Lower lobe of right lung (tissue), 2 donors: ENCODE measurements around the gene SLC22A17. TPM values are rescaled to one million over a fixed set of nuclear protein-coding genes. Genes with fewer than 3 reads are reported as not detected.
A peak's percentile ranks its signal among the peaks of the same experiment; 100 is the strongest.
"Not testable (repeated sequence)": the region's sequence is repeated elsewhere in the genome, so short reads cannot be mapped to it uniquely, and the experiment has no call there.

ENCODE experiments used
- ATAC-seq, 2 donors: fragments of 200-7000 bp; cut with Tn5 transposase; one replicate each; pipeline ENCODE4 v1.9.1; 2020 to 2022; ENCODE audit warnings: mild to moderate bottlenecking in 2 of 2, moderate library complexity in 2 of 2
- DNase-seq: peaks from one replicate; pipeline ENCODE4 v3.0.0-alpha.2; 2020
- H3K27ac ChIP-seq: fragments of 200-600 bp; one replicate; pipeline ENCODE4 v1.8.0; 2022
- H3K27me3 ChIP-seq: fragments of 200-600 bp; one replicate; pipeline ENCODE4 v1.8.0; 2022; ENCODE audit warnings: low read depth
- H3K36me3 ChIP-seq: fragments of 200-600 bp; one replicate; pipeline ENCODE4 v1.8.0; 2022; ENCODE audit warnings: mild to moderate bottlenecking
- H3K4me1 ChIP-seq: fragments of 200-600 bp; one replicate; pipeline ENCODE4 v1.8.0; 2022
- H3K4me3 ChIP-seq: fragments of 200-600 bp; one replicate; pipeline ENCODE4 v1.8.0; 2022; ENCODE audit warnings: mild to moderate bottlenecking
- H3K9me3 ChIP-seq: fragments of 200-600 bp; one replicate; pipeline ENCODE4 v1.8.0; 2022
- intact Hi-C: fragments of 100-400 bp; cut with DNase I; formaldehyde crosslinking; loops from one replicate; pipeline ENCODE4 v1.11.0; 2022
- total RNA-seq: library from RNA; stranded (reverse); fragmentation: NEBNext Ultra II Directional; extraction: Animal tissue kit (Norgen Biotek cat#: 25700); gene quantifications from one replicate; pipeline ENCODE4 v1.2.1, GENCODE V29; 2021
- TF ChIP-seq, protein P1 (sequence below): fragments of 200-600 bp; IDR thresholded peaks from one replicate; pipeline ENCODE4 v1.8.0; 2022; ENCODE audit warnings: antibody characterized with exemption, mild to moderate bottlenecking
- donor health status: DM: no; HTN: yes; CAD: no; lungs with severe emphysema.

Gene SLC22A17
- total RNA-seq, 1 donor from 2014 or later: 10.6 TPM

DNA sequence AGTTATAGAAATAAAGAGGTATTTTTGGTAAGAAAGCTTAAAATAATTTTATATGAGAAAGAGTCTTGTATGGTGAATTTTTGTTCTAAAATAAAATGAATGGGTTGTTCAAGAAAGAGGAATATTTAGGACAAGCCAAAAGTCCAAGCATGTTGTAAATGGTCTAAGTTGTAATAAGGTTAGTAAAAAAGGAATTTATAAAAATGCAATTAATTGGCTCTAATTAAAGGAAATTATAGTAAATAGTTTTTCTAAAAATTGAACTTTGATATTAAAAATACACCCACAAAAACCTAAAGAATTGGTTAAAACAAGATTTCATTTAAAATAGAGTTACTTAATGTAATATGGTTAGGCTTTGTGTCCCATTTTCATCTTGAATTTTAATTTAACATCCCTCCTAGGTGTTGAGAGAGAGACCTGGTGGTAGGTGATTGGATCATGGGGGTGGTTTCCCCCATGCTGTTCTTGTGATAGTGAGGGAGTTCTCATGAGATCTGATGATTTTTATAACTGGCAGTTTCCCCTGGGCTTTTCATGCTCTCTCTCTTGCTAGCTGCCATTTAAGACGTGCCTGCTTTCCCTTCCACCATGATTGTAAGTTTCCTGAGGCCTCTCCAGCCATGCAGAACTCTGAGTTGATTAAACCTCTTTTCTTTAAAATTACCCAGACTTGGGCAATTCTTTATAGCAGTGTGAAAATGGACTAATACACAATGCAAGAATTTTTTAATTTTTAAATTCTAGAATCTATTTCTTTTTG is 13.0 kb downstream of the SLC22A17 start:
- no peak for ATAC-seq
- intact Hi-C loops: no loop called here
- no peak overlapping the region for H3K4me3 ChIP-seq
- no peaks in the 10 kb centered on the region for H3K27me3 ChIP-seq
- H3K36me3 ChIP-seq: no peaks in the 10 kb centered on the region
- no peak overlapping the region for H3K27ac ChIP-seq
- TF ChIP-seq, protein P1, sequence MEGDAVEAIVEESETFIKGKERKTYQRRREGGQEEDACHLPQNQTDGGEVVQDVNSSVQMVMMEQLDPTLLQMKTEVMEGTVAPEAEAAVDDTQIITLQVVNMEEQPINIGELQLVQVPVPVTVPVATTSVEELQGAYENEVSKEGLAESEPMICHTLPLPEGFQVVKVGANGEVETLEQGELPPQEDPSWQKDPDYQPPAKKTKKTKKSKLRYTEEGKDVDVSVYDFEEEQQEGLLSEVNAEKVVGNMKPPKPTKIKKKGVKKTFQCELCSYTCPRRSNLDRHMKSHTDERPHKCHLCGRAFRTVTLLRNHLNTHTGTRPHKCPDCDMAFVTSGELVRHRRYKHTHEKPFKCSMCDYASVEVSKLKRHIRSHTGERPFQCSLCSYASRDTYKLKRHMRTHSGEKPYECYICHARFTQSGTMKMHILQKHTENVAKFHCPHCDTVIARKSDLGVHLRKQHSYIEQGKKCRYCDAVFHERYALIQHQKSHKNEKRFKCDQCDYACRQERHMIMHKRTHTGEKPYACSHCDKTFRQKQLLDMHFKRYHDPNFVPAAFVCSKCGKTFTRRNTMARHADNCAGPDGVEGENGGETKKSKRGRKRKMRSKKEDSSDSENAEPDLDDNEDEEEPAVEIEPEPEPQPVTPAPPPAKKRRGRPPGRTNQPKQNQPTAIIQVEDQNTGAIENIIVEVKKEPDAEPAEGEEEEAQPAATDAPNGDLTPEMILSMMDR: no peak
- H3K9me3 ChIP-seq: no peaks in the 10 kb centered on the region
- no peak for DNase-seq
- H3K4me1 ChIP-seq: no peaks in the 10 kb centered on the region

DNA sequence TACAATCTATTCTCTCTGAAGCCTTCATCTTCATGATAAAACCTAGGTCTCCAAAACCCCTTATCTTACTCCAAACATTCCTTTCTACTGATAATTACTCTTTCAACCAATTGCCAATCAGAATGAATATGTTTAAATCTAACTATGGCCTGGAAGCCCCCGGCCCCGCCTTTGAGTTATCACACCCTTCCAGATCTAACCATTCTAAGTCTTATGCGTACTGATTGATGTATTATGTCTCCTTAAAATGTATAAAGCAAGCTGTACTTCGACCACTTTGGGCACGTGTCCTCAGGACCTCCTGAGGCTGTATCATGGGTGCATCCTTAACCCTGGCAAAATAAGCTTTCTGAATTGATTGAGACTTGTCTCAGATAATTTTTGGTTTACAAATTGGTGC is 17.1 kb downstream of the SLC22A17 start:
- no peak for DNase-seq
- H3K36me3 ChIP-seq: no peaks in the 10 kb centered on the region
- no peak overlapping the region for H3K27ac ChIP-seq
- no peaks in the 10 kb centered on the region for H3K27me3 ChIP-seq
- ATAC-seq: no peak
- H3K4me3 ChIP-seq: no peak overlapping the region
- H3K9me3 ChIP-seq: no peaks in the 10 kb centered on the region
- TF ChIP-seq, protein P1: no peak
- H3K4me1 ChIP-seq: no peaks in the 10 kb centered on the region
- intact Hi-C loops: no loop called here

DNA sequence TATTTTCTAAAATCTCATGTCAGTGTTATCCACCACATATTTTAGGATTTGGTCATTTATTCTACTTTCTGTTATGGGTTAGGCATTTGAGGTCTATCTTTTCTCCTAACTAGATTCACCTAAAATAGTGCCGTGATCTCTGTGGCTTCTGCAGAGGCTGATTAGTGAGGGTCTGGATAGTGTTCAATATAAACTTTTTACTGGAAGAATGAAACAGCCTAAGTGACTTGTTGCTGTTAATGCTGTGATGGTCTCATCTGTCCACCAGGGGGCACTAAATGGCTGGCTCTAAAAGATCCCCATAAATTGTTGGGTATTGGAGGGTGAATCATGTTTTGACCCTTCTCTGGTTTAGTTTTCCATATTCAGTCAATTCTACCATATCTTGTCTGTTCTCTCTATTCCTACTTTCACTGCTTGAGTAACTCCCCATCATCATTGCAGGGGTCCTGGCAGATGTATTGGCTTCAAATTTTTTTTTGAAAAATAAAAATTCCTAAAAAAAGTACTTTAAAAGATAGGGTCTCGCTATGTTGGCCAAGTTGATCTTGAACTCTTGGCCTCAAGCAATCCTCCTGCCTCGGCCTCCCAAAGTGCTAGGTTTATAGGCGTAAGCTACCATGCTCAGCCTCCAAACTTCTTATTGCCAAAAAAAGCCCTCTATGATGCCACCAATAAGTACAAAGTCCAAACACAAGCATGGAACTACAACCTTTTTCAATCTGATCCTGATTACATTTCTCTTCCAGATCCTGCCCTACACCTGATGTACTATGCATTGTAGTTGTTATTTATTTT is 24.5 kb downstream of the SLC22A17 start:
- H3K27ac ChIP-seq: no peak overlapping the region
- H3K27me3 ChIP-seq: no peaks in the 10 kb centered on the region
- TF ChIP-seq, protein P1: peak; percentile 88
- ATAC-seq (peak; percentile 82 to 86), DNase-seq (no peak)
- H3K4me3 ChIP-seq: no peak overlapping the region
- peaks cover 29% of the 10 kb centered on the region for H3K36me3 ChIP-seq
- intact Hi-C loops: no loop called here
- peaks cover 4% of the 10 kb centered on the region for H3K4me1 ChIP-seq
- H3K9me3 ChIP-seq: no peaks in the 10 kb centered on the region

DNA sequence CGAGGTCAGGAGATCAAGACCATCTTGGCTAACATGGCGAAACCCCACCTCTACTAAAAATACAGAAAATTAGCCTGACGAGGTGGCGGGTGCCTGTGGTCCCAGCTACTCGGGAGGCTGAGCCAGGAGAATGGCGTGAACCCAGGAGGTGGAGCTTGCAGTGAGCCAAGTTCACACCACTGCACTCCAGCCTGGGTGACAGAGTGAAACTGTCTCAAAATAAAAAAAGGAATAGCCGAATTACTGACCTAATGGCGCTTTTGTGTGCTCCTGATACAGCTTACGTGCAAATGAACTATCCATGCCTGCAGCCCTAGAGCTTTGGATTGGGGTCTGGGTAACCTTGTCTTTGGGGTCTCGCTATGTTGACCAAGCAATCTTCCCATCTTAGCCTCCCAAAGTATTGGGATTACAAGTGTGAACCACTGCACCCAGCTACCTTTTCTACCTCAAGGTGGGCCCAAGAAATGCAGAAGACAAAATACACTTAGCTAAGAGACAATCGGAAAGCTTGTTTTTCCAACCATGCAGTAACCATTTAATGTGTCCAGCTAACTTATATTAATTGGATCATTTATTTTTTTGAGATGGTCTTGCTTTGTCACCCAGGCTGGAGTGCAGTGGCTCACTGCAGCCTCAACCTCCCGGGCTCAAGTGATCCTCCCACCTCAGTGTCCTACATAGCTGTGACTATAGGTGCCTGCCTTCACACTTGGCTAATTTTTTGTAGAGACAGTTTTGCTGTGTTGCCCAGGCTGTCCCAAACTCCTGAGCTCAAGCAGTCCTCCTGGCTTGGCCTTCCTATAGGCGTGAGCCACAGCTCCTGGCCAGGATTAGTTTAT is 26.0 kb downstream of the SLC22A17 start:
- DNase-seq (no peak), ATAC-seq (peak in 1 of 2 donors; percentile 23)
- TF ChIP-seq, protein P1: no peak
- H3K9me3 ChIP-seq: no peaks in the 10 kb centered on the region
- peaks cover 36% of the 10 kb centered on the region for H3K36me3 ChIP-seq
- no peaks in the 10 kb centered on the region for H3K27me3 ChIP-seq
- H3K4me1 ChIP-seq: peaks cover 14% of the 10 kb centered on the region
- H3K27ac ChIP-seq: no peak overlapping the region
- H3K4me3 ChIP-seq: no peak overlapping the region
- intact Hi-C loops: no loop called here

DNA sequence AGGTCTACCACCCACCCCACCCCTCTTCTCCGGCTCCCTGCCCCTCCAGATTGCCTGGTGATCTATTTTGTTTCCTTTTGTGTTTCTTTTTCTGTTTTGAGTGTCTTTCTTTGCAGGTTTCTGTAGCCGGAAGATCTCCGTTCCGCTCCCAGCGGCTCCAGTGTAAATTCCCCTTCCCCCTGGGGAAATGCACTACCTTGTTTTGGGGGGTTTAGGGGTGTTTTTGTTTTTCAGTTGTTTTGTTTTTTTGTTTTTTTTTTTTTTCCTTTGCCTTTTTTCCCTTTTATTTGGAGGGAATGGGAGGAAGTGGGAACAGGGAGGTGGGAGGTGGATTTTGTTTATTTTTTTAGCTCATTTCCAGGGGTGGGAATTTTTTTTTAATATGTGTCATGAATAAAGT is 26.9 kb downstream of the SLC22A17 start:
- peaks cover 14% of the 10 kb centered on the region for H3K4me1 ChIP-seq
- H3K9me3 ChIP-seq, DNase-seq, H3K4me3 ChIP-seq, H3K27ac ChIP-seq, intact Hi-C loops, ATAC-seq, H3K27me3 ChIP-seq: not testable (repeated sequence)
- peaks cover 36% of the 10 kb centered on the region for H3K36me3 ChIP-seq
